Stimulated activated CD4-positive, alpha-beta T cell treated with anti-CD3 and anti-CD28 coated beads, TNF-alpha, amount 100 ng/mL, for 4 hours (primary cell): Measurements from ENCODE around the gene GLS.
"Not testable (repeated sequence)": the region's sequence is repeated elsewhere in the genome, so short reads cannot be mapped to it uniquely, and the experiment has no call there.

Experiments used
- DNase-seq, 3 experiments: peaks; one replicate each; pipeline ENCODE4 v3.0.0-alpha.2; 2020; ENCODE audit warnings: low read depth in 3 of 3

GLS gene

DNA sequence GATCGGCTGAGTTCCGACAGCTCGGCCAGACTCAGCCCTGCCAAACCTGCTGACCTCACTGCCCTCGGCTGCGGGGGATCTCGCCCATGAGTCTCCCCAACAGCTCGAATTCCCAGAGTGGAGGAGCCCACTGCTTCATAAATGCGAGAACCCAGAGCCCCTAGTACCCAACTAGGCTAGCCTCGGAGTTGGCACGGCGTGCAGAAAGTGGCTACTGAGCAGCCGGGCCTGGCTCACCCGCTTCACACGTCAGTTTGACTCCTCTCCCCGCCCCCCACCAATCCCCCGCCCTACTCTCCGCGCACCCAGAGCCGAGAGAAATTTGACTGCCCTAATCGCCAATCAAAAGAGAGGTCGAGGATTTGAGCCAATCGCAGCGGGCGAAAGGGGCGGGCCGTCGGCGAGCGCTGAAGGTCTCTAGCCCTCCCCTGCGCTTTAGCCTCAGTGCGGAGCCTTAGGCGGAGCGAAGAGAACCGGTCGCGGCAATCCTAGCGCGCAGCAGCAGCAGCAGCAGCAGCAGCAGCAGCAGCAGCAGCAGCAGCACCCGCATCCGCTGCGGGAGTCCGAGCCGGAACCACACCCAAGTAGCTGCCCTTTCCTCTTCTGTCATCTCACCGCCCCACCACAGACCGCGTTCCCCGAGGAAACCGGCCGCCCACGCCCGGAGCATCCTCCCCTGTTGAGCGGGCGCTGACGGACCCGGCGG, at the start of gene GLS:
Gene GLS (plus strand): TSS at position 444 of the 706 bp plus-strand sequence. CDS start 264 bp downstream, outside the sequence.
- peak; percentile 85 to 92 (median 91) for DNase-seq

- DNase-seq = no peak
Measured at GRCh38 chr2:190831941-190832340, 48.7 kb upstream of the GLS start.

DNA sequence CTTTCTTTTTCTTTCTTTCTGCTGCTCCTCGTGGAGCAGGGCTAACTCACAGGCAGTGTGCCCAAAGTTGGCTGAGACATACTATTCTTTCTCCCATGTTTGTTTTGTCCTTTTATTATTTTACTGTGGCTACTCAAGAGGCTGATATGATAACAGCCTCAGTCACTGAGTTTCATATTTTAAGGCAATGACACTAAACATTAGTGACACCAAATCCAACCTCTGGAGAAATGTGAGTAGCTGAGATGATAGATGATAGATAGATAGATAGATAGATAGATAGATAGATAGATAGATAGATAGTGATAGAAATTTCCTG, 45.8 kb upstream of the GLS start:
- no peak for DNase-seq

DNA sequence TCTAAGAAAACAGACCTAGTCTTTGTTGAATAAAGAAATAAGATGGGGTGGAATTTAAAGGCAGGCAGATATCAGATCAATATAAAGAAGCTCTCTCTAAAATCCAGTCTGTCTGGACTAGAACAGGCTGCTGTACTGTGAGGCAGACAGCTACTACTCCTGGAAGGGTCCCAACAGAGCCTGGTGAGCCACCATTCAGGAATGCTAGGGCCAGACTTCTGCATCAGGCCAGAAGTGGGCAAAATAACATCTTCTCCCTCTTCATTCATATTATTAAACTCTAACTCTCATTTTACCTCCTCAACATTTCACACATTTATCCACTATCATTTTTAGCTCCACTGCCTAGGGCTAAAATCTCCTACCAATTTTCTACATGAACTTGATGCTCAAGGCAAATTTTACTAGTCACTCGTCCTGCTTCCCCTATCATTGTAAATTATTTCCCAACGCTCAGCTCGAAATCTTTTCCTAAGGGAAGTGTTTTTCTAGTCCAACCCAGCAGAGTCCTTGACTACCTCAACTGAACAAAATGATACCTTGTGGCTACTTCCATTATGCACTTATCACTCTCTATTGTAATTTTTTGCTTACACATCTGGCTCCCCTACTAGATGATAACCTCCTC, 45.2 kb upstream of the GLS start:
- DNase-seq = no peak

DNA sequence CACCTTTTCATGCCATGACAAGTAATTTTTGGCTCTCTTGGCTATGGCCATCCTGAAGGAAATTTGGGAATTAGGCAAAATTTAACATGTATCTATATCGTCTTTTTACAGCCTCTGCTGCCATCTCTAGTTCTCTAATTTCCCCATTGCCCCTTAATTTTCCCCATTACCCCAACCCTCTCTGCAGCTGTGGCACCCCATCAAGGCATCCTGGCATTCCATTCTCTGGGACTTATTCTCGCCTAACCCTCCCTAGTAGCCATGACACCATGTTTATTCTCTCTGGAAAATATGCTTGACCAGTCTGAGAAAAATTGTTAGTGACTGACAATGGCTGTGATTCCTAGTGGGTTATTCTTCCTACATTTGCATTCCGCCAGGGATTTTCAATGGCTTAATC, 43.9 kb upstream of the GLS start:
- DNase-seq = no peak

DNA sequence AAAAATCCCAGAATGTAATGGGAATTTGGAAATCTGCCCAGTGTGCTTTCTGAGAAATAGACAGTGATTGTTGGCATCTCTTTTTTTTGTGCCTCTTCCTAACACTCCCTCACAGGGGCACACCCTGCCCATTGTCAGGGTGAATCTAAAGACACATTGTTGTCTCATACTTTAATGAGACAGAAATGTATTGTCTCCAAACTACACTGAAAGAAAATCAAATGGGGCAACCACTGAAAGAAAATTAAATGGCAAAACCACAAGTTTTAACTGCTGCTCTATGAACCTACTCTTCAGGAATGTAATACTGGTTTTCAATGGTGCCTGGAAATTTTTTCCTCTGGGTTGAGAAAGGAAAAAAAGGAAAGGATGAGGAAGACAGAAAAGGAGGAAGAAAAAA, 43.2 kb upstream of the GLS start:
- no peak for DNase-seq

DNA sequence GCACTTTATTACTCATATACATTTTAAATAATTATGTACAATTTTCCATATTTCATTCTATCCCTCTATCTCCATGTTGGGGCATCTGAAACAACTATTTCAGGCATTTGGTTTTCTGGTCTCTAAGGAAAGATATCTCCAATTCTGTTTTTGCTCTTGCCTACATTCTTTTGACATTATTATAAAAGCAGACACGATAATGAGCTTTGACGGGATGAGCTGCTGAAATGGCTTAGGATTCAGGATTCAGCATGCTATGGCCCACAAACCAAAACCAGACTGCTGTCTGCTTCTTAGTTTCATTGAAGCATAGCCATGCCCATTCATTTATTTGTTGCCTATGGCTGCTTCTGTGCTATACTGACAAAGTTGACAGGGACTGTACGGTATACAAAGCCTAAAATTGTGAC, 42.7 kb upstream of the GLS start:
- no peak for DNase-seq

DNA sequence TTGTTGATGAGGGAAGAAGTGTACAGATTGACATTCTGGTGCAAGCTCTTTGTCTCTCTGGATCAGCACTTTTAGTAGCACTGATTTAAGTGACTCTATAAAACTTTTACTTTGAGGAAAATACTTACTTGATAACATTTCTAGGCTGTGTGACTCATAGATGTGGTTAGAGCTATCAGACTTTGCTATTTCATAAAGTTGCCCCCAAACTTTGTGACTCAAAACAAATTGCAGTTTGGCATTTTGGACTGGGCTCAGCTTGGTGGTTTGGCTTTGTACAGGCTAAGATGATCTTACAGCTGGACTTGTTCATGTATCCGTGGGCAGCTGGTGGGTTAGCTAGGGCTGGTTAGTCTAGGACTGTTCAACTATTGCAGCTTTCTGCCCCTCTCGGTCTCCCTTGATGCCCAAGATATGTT, 42.1 kb upstream of the GLS start:
- DNase-seq = no peak

- no peak for DNase-seq
Measured at GRCh38 chr2:190840569-190841172, 40.0 kb upstream of the GLS start.

GRCh38 chr2:190841707-190842505, 38.7 kb upstream of the GLS start:
- no peak for DNase-seq

DNA sequence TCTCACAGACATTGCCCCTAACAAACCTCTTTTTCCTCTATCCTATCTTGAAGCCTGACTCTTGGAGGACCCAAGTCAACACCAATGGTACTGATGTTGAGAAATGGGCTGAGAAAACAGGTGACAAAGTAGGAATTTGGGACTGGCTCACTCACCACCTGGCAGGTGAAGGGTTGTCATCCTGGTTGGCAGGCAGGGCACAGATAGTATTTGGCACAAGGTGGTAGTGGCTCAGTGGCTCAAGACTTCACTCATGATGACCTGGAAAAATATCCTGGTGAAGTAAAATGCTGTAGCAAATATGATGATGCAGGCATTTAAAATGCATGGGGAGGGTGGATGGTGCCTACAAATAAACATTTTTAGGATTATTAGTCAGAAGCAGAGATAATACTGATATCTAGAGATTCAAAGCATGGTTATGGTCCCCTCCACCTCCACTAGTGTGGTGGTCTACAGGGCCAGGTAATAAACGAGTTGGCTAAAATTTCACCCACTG, 38.0 kb upstream of the GLS start:
- DNase-seq = no peak

- DNase-seq = peak in 1 of 3 experiments; percentile 16
Measured at GRCh38 chr2:190843890-190844699, 36.5 kb upstream of the GLS start.

GRCh38 chr2:190844700-190845401, 35.8 kb upstream of the GLS start:
- no peak for DNase-seq

DNA sequence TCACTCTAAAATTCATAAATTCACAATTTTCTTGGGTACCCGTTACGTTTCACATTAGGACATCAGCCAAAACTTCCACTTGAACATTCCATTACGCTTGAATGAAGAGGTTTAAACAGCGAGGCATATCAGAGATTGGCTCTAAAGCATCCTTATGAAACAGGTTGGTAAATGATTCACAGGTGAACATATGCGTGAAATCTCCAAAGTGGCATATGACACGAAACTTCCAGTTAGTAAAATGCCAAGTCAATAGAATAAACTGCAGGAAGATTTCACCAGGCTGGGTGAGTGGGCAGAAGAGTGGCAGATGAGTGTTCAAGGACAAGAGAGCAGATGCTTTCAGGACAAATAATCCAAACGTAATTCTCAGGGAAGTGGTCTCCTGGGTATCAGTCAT, 33.9 kb upstream of the GLS start:
- no peak for DNase-seq

DNA sequence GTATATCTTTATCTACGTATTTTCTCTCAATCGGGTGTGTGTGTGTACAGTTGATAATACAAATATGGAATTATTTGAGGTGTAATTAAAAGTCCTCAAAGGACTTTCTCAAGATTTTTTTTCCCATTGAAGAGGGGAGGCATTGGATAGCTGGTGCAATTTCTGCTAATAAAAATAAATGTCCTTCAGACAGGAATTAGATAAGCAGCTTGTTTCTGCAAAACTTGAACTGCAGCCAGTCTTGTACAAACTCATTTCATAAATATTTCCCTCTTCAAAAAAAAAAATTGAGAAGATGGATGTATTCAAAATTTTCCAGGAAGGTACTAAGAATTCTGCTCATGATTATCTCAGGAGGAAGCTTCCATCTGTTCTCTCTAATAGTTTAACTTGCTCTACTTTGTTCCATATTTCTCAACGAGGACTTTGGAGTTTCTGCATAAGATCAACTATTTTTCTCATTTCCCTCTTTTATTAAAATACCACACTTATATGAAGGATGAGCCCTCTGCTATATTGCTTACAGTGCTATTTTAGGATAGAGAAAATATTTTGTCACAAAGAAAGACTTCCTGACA, 33.0 kb upstream of the GLS start:
- DNase-seq = no peak

GRCh38 chr2:190849774-190850173, 30.8 kb upstream of the GLS start:
- DNase-seq = no peak

- not testable (repeated sequence) for DNase-seq
Measured at GRCh38 chr2:190853022-190853421, 27.6 kb upstream of the GLS start.

GRCh38 chr2:190853531-190854383, 26.9 kb upstream of the GLS start:
- DNase-seq = no peak

DNA sequence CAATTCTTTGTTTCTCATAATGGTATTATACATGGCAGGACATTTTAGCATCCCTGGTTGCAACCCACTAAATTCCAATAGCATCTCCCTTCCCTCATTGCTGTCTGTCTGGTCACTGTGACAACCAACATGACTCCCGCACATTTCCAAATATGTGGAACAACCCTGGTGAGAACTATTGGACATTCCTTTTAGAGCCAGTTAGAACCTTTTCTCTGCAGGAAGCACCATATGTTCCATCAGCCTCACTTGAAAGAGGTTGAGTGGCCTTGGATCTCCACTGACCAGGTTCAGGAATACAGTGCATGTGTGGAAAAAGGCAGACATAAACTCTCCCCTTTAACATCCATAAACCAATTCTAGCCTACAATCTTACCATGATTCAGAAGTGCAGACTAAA, 25.9 kb upstream of the GLS start:
- no peak for DNase-seq

DNA sequence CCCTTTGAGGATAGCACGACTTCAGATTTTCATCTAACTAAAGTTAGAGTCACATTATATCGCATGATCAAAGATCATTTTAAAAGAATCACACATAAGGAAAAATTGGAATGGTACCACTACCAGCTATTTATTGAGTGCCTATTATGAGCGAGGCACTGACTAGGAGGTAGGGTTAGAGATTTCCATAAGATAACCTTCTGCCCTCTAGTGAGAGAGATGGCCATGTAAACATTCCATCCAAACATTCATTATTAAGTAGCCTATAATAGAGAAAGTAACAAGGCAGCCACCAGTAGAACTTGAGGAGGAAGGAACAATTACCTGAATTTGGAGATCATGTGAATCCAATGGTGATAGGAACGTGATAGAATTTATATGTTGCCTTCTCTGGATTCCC, 25.4 kb upstream of the GLS start:
- no peak for DNase-seq
